GM12878 (cell line): Measurements from ENCODE around the gene ERVFRD-1.

ENCODE experiments used
- MAX ChIP-seq: IDR thresholded peaks from 2 replicates; pipeline ENCODE4 v1.6.1; 2012; ENCODE audit warnings: low read depth, low read length, improper control_type of control experiment
- POLR2A ChIP-seq: IDR thresholded peaks from 2 replicates; pipeline ENCODE4 v1.6.1; 2011; ENCODE audit warnings: low read depth, mild to moderate bottlenecking, low read length
- TCF7 ChIP-seq: IDR thresholded peaks from 2 replicates; pipeline ENCODE4 v1.6.1; 2014; ENCODE audit warnings: antibody characterized with exemption, borderline replicate concordance

DNA sequence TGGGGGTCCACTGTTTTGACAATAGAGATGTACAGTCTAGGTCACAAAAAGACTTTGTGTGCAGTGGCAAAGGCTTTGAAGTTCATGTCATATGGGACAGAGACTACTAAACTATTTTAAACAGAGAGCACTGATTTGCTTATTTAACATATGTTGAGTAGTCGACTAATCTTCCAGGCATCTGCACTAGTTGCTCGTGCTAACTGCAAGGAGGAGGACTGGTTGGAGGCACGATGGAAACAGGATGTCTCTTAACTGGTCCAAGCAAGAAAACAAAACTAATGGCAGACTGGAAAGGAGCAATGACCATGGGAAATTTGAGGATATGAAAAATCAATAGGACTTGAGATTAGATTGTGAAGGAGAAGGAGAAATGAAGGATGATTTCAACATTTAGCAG lies 28.5 kb upstream of the ERVFRD-1 start:
- TF ChIP-seq POLR2A = no peak
- TF ChIP-seq MAX = no peak
- TF ChIP-seq TCF7 = no peak
